Upper lobe of left lung (tissue), 6 donors: ENCODE results near the gene WDR59. TPM values are rescaled to one million over a fixed set of nuclear protein-coding genes. Genes with fewer than 3 reads are reported as not detected.
A peak's percentile ranks its signal among the peaks of the same experiment; 100 is the strongest.

ENCODE experiments used
- ATAC-seq, 2 donors: fragments of 200-7000 bp; cut with Tn5 transposase; one replicate each; pipeline ENCODE4 v1.9.1; 2022; ENCODE audit warnings: mild to moderate bottlenecking in 2 of 2, moderate library complexity in 2 of 2; ENCODE audit not compliant: low FRiP score in 2 of 2
- DNase-seq, 2 donors: peaks; one replicate each; pipeline ENCODE4 v3.0.0-alpha.2; 2019 to 2020
- H3K27ac ChIP-seq, 4 donors: fragments of 200-600 bp; sonication (generic); one replicate each; pipeline ENCODE4 v1.5.1; 2016 to 2019
- H3K27me3 ChIP-seq, 4 donors: fragments of 200-600 bp; sonication (generic); one replicate each; pipeline ENCODE4 v1.5.1; 2017 to 2019
- H3K36me3 ChIP-seq, 4 donors: fragments of 200-600 bp; sonication (generic); one replicate each; pipeline ENCODE4 v1.5.1; 2016 to 2019
- H3K4me1 ChIP-seq, 4 donors: fragments of 200-600 bp; sonication (generic); one replicate each; pipeline ENCODE4 v1.5.1; 2018 to 2019
- H3K4me3 ChIP-seq, 4 donors: fragments of 200-600 bp; sonication (generic); one replicate each; pipeline ENCODE4 v1.5.1; 2017 to 2019; ENCODE audit warnings: mild to moderate bottlenecking in 2 of 4, moderate library complexity in 1 of 4
- H3K9me3 ChIP-seq, 4 donors: fragments of 200-600 bp; sonication (generic); one replicate each; pipeline ENCODE4 v1.5.1; 2018 to 2019
- EP300 ChIP-seq, 4 donors: sonication (generic); formaldehyde crosslinking; IDR thresholded peaks; one replicate each; pipeline ENCODE4 v1.5.1; 2017; ENCODE audit warnings: antibody characterized with exemption in 4 of 4, control low read depth in 2 of 4
- POLR2A ChIP-seq, 4 donors: fragments of 450-650 bp; IDR thresholded peaks; one replicate each; pipeline ENCODE4 v1.5.1; 2016 to 2017; ENCODE audit warnings: antibody characterized with exemption in 4 of 4, mild to moderate bottlenecking in 2 of 4
- POLR2AphosphoS5 ChIP-seq, 2 donors: sonication (generic); formaldehyde crosslinking; IDR thresholded peaks; one replicate each; pipeline ENCODE4 v1.5.1; 2017; ENCODE audit warnings: antibody characterized with exemption in 2 of 2
- WGBS, 2 donors: methylation state at CpG; one replicate each; pipeline ENCODE4 v1.1.5; 2017 to 2018; 5-methylcytosine and 5-hydroxymethylcytosine counted together
- total RNA-seq, 6 donors: library from RNA; depleted of rRNA in 4 of 6; stranded (reverse); fragments of >200 nt in 4 of 6; gene quantifications; one replicate each; pipeline versions ENCODE4 v1.1.0 to v1.2.1, GENCODE V29; 2016 to 2021
- TF ChIP-seq, protein P1 (sequence below), 6 experiments: fragments of 450-650 bp in 4 of 6; fragments of 200-600 bp in 2 of 6; sonication (generic) in 2 of 6; IDR thresholded peaks; one replicate each; pipeline ENCODE4 v1.5.1; 2016 to 2019; ENCODE audit warnings: antibody characterized with exemption in 6 of 6
- donor health status: DM: no; HTN: no; CAD: no; lungs with moderate emphysema.
- donor health status: DM: no; HTN: yes; CAD: no; lungs with severe emphysema.

WDR59 gene
- total RNA-seq, 6 donors from 2014 or later = 16.0 to 138 (median 37.5) TPM

DNA sequence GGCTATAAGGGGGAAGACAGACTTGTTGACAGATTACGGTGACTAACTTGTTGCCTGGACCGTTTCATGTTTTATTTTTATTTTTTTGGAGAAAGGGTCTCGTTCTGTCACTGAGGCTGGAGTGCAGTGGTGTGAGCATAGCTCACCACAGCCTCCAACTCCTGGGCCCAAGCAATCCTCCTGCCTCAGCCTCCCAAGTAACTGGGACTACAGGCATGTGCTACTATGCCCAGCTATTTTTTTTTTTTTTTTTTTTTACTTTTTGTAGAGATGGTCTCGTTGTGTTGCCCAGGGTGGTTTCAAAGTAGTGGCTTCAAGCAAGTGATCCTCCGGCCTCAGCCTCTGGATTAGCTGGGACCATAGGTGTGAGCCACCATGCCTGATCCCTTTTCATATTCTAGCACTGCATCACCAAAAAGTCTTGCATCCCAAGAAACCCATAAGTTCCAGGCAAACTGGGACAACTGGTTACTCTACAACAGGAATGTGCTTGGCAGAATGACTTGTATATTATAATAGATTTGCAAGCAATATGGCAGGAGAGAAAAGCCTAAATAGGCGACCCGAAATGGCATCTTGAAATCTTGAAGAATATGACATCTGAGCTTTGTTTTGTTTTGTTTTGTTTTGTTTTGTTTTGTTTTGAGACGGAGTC, 2.2 kb upstream of the WDR59 start:
- ATAC-seq = no peak
- peaks cover 0 to 13% (median 9%) of the 10 kb centered on the region in 4 donors for H3K4me1 ChIP-seq

DNA sequence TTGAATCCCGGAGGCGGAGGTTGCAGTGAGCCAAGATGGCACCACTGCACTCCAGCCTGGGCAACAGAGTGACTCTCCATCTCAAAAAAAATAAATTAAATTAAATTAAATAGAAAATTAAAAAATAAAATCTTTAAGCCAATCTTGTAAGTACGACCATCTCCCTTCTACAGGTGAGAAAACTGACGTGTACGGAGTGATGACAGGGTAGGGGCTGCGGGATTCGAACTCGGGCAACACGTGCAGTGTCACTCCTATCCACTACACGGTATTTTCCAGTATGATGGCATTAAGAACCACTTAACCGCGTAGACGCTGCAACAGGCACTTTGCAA, 762 bp downstream of the WDR59 start:
- no peak for ATAC-seq
- H3K9me3 ChIP-seq = no peaks in the 10 kb centered on the region
- DNase-seq = no peak
- H3K27me3 ChIP-seq = no peaks in the 10 kb centered on the region
- peak overlapping the region; percentile 81 to 100 (median 94) for H3K4me3 ChIP-seq
- TF ChIP-seq, protein P1, sequence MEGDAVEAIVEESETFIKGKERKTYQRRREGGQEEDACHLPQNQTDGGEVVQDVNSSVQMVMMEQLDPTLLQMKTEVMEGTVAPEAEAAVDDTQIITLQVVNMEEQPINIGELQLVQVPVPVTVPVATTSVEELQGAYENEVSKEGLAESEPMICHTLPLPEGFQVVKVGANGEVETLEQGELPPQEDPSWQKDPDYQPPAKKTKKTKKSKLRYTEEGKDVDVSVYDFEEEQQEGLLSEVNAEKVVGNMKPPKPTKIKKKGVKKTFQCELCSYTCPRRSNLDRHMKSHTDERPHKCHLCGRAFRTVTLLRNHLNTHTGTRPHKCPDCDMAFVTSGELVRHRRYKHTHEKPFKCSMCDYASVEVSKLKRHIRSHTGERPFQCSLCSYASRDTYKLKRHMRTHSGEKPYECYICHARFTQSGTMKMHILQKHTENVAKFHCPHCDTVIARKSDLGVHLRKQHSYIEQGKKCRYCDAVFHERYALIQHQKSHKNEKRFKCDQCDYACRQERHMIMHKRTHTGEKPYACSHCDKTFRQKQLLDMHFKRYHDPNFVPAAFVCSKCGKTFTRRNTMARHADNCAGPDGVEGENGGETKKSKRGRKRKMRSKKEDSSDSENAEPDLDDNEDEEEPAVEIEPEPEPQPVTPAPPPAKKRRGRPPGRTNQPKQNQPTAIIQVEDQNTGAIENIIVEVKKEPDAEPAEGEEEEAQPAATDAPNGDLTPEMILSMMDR (IDR thresholded peaks at IDR 0.05) = no peak
- H3K4me1 ChIP-seq = peaks cover 0 to 13% (median 9%) of the 10 kb centered on the region in 4 donors
- no peaks in the 10 kb centered on the region for H3K36me3 ChIP-seq
- peak overlapping the region in 2 of 4 donors; percentile 87 to 93 for H3K27ac ChIP-seq
- WGBS, 2 donors = 27 to 32% methylated on average over 12 to 13 of the region's 13 CpGs

More for the DNA sequence above, 2.2 kb upstream of the WDR59 start:
- Histone ChIP-seq H3K27me3 (no peaks in the 10 kb centered on the region), H3K36me3 (no peaks in the 10 kb centered on the region), H3K9me3 (no peaks in the 10 kb centered on the region), H3K27ac (no peak overlapping the region), H3K4me3 (no peak overlapping the region)
- WGBS, 2 donors = 82 to 83% methylated on average over 8 of the region's 8 CpGs
- TF ChIP-seq POLR2AphosphoS5 (IDR thresholded peaks at IDR 0.05) (no peak), EP300 (IDR thresholded peaks at IDR 0.05) (no peak)
- TF ChIP-seq, protein P1 (IDR thresholded peaks at IDR 0.05) = no peak
- no peak for DNase-seq

DNA sequence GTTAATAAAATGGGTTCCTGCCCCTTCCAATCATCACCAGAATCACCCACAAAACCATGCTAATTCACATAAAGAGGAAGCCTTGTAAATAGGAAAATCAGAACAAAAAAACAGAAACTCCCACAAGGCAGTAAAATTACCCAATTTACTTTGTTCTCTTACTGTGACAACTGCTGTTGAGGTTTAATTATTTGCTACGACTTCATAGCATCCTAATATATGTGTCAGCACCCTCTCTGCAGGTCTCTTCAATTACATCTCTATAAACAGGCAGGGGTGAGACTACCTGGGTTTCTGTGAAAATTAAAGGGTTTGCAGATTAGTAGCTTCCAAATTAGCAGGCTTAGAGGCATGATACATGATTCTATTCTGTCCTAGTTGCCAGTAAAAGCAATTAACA, 2.7 kb downstream of the WDR59 start:
- no peak for ATAC-seq
- peaks cover 0 to 7% (median 3%) of the 10 kb centered on the region in 4 donors for H3K36me3 ChIP-seq
- 76 to 90% methylated on average over 1 of the region's 1 CpG for WGBS, 2 donors
- no peak for DNase-seq
- peaks cover 0 to 13% (median 9%) of the 10 kb centered on the region in 4 donors for H3K4me1 ChIP-seq
- H3K9me3 ChIP-seq = no peaks in the 10 kb centered on the region
- H3K27me3 ChIP-seq = no peaks in the 10 kb centered on the region
- no peak overlapping the region for H3K27ac ChIP-seq
- no peak for TF ChIP-seq POLR2A (IDR thresholded peaks at IDR 0.05)
- no peak for TF ChIP-seq POLR2AphosphoS5 (IDR thresholded peaks at IDR 0.05)
- no peak overlapping the region for H3K4me3 ChIP-seq

DNA sequence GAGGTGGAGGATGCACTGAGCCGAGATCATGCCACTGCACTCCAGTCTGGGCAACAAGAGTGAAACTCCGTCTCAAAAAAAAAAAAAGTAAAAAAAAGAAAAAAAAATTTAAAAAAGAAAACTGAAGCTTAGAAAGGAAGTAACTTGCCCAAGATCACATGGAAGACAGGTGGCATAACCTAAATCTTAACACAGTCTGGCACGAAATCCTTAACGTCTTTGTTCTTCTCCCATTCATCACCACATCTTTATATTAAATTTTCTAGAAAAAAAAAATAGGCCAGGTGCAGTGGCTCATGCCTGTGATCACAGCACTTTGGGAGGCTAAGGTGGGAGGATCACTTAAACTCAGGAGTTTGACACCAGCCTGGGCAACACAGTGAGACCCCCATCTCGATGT, 9.3 kb downstream of the WDR59 start:
- H3K4me1 ChIP-seq = no peaks in the 10 kb centered on the region
- no peaks in the 10 kb centered on the region for H3K9me3 ChIP-seq
- DNase-seq (no peak), ATAC-seq (no peak)
- H3K36me3 ChIP-seq = peaks cover 0 to 16% (median 8%) of the 10 kb centered on the region in 4 donors
- H3K27ac ChIP-seq = no peak overlapping the region
- 79 to 81% methylated on average over 5 of the region's 5 CpGs for WGBS, 2 donors
- no peaks in the 10 kb centered on the region for H3K27me3 ChIP-seq
- TF ChIP-seq POLR2AphosphoS5 (IDR thresholded peaks at IDR 0.05) (no peak), POLR2A (IDR thresholded peaks at IDR 0.05) (no peak), EP300 (IDR thresholded peaks at IDR 0.05) (no peak)
- TF ChIP-seq, protein P1 (IDR thresholded peaks at IDR 0.05) = no peak
- H3K4me3 ChIP-seq = no peak overlapping the region

DNA sequence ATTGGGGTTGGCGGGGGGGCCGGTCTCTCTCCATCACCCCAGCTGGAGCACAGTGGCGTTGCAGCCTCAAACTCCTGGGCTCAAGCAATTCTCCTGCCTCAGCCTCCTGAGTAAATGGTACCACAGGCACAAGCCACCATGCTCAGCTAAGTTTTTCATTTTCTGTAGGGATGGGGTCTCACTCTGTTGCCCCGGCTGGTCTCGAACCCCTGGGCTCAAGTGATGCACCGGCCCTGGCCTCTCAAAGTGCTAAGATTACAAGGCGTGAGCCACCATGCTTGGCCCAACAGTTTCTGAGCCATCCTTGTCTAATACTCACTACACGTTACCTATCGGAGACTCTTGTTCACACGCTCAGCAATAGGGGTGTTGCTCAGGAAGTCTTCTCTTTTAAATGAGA, 11.6 kb downstream of the WDR59 start:
- H3K4me1 ChIP-seq = no peaks in the 10 kb centered on the region
- no peak overlapping the region for H3K27ac ChIP-seq
- no peak overlapping the region for H3K4me3 ChIP-seq
- WGBS, 2 donors = 91 to 98% methylated on average over 8 to 10 of the region's 10 CpGs
- H3K27me3 ChIP-seq = no peaks in the 10 kb centered on the region
- ATAC-seq (no peak), DNase-seq (no peak)
- peaks cover 0 to 16% (median 8%) of the 10 kb centered on the region in 4 donors for H3K36me3 ChIP-seq
- TF ChIP-seq POLR2A (IDR thresholded peaks at IDR 0.05) = no peak
- no peak for TF ChIP-seq POLR2AphosphoS5 (IDR thresholded peaks at IDR 0.05)
- no peak for TF ChIP-seq EP300 (IDR thresholded peaks at IDR 0.05)
- TF ChIP-seq, protein P1 (IDR thresholded peaks at IDR 0.05) = no peak
- no peaks in the 10 kb centered on the region for H3K9me3 ChIP-seq
